Measurements from ENCODE around the gene MGLL. TPM values are rescaled to one million over a fixed set of nuclear protein-coding genes. Genes with fewer than 3 reads are reported as not detected.
"Not testable (repeated sequence)": the region's sequence is repeated elsewhere in the genome, so short reads cannot be mapped to it uniquely, and the experiment has no call there.

MGLL gene
- polyA plus RNA-seq, 1 donor from 2014 or later = 8.6 TPM

DNA sequence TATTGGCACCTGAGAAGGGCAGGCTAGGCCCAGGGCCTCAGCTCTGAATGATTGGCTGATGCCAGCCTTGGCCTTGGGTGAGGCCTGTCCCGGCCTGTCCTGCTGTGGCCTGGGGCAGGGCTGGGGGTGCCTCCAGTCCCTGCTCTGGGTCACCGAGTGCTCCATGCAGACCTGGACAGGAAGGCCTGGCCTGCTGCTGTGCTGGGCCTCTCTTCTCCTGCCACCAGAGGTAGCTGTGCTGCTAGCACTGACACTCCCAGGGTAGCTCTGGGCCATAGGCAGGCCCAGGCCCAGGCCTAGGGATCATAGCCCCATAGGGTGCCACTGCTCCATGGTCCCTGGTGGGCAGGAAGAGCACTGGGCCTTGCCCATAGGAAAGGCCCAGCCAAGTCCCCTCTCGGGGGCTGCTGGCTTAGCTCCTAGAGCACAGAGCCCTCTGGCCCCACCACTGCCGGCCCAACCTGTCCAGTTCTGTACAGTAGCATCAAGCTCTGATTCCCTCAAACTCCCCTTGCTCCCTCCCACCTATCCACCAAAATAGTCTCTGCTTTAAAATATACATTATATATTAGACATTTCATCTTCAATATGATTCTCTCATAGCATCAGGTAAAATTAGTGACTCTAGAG lies 131.4 kb downstream of the MGLL start:
- no peak overlapping the region for H3K27ac Mint-ChIP-seq
- peaks cover 7 to 14% (median 12%) of the 10 kb centered on the region in 3 donors for H3K4me1 Mint-ChIP-seq
- H3K27me3 Mint-ChIP-seq = no peaks in the 10 kb centered on the region
- H3K4me3 Mint-ChIP-seq = peak overlapping the region in 1 of 4 donors; percentile 22
- H3K9me3 Mint-ChIP-seq = no peaks in the 10 kb centered on the region
- H3K36me3 Mint-ChIP-seq = no peaks in the 10 kb centered on the region

DNA sequence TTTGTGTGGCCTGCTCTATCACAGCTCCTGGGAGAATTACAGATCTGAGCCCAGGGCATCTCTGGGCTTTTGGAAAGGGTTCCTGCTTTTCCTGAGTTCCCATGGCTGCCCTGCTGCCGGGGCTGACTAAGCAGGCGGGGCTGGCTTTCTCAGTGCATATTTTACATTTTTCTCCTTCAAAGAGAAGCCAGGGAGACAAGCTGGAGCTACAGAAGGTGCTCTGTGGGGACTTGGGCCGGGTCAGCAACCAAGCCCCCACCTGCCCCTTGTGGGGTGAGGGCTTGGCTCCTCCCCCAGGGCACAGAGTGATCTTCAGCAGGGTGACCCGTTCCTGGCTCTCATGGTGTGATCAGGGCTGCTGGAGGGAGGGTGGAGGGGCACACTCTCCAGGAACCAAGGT lies 132.2 kb downstream of the MGLL start:
- H3K27me3 Mint-ChIP-seq = no peaks in the 10 kb centered on the region
- no peaks in the 10 kb centered on the region for H3K36me3 Mint-ChIP-seq
- peaks cover 7 to 14% (median 12%) of the 10 kb centered on the region in 3 donors for H3K4me1 Mint-ChIP-seq
- no peak overlapping the region for H3K4me3 Mint-ChIP-seq
- H3K9me3 Mint-ChIP-seq = no peaks in the 10 kb centered on the region
- H3K27ac Mint-ChIP-seq = no peak overlapping the region

DNA sequence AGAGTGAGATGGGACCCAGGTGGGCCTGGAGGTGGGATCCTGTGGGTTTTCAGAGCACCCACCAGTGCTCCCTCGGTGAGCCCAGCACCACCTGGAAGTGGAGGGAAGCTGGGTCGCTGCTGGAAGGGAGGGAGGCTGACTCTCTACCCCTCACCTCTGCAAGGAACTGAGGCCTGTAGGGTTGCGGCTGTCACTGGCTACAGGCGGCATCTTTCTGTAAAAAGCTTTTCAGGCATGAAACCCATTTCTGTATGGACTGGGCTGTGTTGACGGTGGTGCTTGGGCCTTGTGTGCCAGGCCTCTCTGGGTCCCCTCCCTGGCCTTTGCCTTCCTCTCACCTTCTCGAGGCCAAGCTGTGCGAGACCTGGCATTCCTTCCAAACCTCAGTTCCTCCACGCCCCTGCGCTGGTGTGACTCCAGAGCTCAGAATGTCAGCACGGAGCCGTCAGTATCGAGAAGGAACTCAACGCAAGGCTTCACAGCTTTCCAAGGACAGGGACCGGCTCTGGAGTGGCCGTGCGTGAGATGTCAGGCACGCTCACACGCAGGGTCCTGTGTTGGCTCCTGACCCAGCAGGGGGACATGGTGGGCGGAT lies 133.0 kb downstream of the MGLL start:
- no peak overlapping the region for H3K27ac Mint-ChIP-seq
- H3K27me3 Mint-ChIP-seq = no peaks in the 10 kb centered on the region
- no peak overlapping the region for H3K4me3 Mint-ChIP-seq
- no peaks in the 10 kb centered on the region for H3K36me3 Mint-ChIP-seq
- no peaks in the 10 kb centered on the region for H3K9me3 Mint-ChIP-seq
- peaks cover 7 to 16% (median 12%) of the 10 kb centered on the region in 3 donors for H3K4me1 Mint-ChIP-seq

- no peak overlapping the region for H3K27ac Mint-ChIP-seq
- H3K4me3 Mint-ChIP-seq = no peak overlapping the region
Observed at GRCh38 chr3:127688416-127689265, 133.7 kb downstream of the MGLL start.

DNA sequence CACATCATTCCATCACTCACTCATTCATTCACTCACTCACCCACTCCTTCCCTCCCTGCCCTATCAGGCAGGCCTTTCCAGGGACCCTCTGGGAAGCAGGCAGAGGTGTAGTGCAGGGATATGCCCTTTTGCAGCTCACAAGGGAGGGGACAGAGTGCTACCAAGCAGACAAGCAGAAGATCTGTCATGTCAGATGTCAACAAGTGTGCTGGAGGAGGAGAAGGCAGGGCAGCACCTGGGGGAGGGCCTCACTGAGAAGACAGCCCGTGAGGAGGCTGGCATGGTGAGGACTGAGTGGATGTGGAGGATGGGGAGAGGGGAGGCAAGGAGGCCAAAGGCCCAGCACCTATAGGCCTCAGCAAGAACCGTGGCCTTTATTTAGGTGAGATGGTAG lies 134.3 kb downstream of the MGLL start:
- Mint-ChIP-seq H3K4me1 (peaks cover 7 to 13% (median 12%) of the 10 kb centered on the region in 3 donors), H3K4me3 (no peak overlapping the region), H3K36me3 (no peaks in the 10 kb centered on the region), H3K27me3 (no peaks in the 10 kb centered on the region), H3K9me3 (no peaks in the 10 kb centered on the region), H3K27ac (no peak overlapping the region)

More at GRCh38 chr3:127688416-127689265, 133.7 kb downstream of the MGLL start:
- no peaks in the 10 kb centered on the region for H3K36me3 Mint-ChIP-seq
- H3K27me3 Mint-ChIP-seq = no peaks in the 10 kb centered on the region
- peaks cover 7 to 18% (median 14%) of the 10 kb centered on the region in 3 donors for H3K4me1 Mint-ChIP-seq
- H3K9me3 Mint-ChIP-seq = no peaks in the 10 kb centered on the region

DNA sequence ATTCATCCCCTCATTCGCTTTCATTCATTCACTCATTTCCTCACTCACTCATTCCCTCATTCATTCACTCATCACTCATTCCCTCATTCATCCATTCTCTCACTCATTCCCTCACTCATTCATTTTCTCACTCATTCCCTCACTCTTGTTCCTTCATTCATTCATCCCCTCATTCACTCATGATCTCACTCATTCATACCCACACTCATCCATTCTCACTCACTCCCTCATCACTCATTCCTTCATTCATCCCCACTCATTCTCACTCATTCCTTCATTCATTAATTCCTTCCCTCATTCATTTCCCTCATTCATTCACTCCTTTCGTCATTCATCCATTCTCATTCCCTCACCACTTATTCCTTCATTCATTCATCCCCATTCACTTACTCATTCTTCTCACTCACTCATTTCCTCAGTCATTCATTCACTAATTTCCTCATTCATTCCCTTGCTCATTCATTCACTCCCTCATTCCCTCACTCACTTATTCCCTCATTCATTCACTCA lies 135.0 kb downstream of the MGLL start:
- Mint-ChIP-seq H3K27me3 (no peaks in the 10 kb centered on the region), H3K4me1 (peaks cover 7 to 10% (median 7%) of the 10 kb centered on the region in 3 donors), H3K27ac (no peak overlapping the region), H3K9me3 (peaks cover 0 to 1% (median 0%) of the 10 kb centered on the region in 3 donors), H3K4me3 (no peak overlapping the region), H3K36me3 (no peaks in the 10 kb centered on the region)

DNA sequence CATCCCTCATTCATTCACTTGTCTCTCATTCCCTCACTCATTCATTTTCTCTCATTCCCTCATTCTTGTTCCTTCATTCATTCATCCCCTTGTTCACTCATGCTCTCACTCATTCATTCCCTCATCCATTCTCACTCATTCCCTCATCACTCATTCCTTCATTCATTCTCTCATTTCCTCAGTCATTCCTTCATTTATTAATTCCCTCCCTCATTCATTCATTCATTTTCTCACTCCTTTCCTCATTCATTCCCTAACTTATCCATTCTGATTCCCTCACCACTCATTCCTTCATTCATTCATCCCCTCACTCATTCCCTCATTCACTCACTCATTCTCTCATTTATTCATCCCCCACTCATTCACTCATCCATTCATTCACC lies 135.8 kb downstream of the MGLL start:
- no peak overlapping the region for H3K4me3 Mint-ChIP-seq

DNA sequence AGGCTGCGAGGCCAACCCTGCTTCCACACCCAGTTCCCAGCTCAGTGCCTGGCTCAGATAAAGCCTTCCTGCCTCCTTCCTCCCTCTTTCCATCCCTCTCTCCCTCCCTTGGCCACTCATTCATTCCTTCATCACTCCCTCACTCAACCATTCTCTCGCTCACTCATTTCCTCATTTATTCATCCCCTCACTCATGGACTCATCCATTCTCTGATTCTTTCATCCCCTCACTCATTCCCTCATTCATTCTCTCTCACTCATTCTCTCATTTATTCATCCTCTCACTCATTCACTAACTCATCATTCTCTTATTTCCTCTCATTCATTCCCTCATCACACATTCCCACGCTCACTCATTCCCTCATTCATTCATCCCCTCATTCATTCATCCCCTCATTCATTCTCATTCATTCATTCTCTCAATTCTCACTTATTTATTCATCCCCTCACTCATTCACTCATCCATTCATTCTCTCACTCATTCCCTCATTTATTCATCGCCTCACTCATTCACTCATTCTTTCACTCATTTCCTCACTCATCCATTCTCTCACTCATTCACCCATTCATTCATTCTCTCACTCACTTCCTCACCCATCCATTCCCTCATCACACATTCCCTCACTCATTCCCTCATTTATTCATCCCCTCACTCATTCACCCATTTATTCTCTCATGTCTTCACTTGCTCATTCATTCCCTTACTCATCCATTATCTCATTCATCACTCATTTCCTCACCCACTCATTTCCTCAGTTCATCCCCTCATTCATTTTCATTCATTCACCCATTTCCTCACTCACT lies 136.4 kb downstream of the MGLL start:
- peaks cover 0 to 2% (median 0%) of the 10 kb centered on the region in 3 donors for H3K9me3 Mint-ChIP-seq
- no peak overlapping the region for H3K4me3 Mint-ChIP-seq
- H3K4me1 Mint-ChIP-seq = peaks cover 3 to 9% (median 8%) of the 10 kb centered on the region in 3 donors
- H3K27me3 Mint-ChIP-seq = no peaks in the 10 kb centered on the region
- H3K27ac Mint-ChIP-seq = no peak overlapping the region
- no peaks in the 10 kb centered on the region for H3K36me3 Mint-ChIP-seq

More for the DNA sequence above, 135.8 kb downstream of the MGLL start:
- Mint-ChIP-seq H3K9me3 (peaks cover 0 to 2% (median 0%) of the 10 kb centered on the region in 3 donors), H3K27ac (no peak overlapping the region), H3K4me1 (peaks cover 5 to 11% (median 7%) of the 10 kb centered on the region in 3 donors), H3K27me3 (no peaks in the 10 kb centered on the region), H3K36me3 (no peaks in the 10 kb centered on the region)

- H3K4me3 Mint-ChIP-seq = no peak overlapping the region
- no peak overlapping the region for H3K27ac Mint-ChIP-seq
- H3K9me3 Mint-ChIP-seq = peaks cover 0 to 2% (median 0%) of the 10 kb centered on the region in 3 donors
- H3K27me3 Mint-ChIP-seq = no peaks in the 10 kb centered on the region
- H3K36me3 Mint-ChIP-seq = no peaks in the 10 kb centered on the region
- H3K4me1 Mint-ChIP-seq = peaks cover 3 to 9% (median 9%) of the 10 kb centered on the region in 3 donors
Observed at GRCh38 chr3:127684871-127685707, 137.2 kb downstream of the MGLL start.

DNA sequence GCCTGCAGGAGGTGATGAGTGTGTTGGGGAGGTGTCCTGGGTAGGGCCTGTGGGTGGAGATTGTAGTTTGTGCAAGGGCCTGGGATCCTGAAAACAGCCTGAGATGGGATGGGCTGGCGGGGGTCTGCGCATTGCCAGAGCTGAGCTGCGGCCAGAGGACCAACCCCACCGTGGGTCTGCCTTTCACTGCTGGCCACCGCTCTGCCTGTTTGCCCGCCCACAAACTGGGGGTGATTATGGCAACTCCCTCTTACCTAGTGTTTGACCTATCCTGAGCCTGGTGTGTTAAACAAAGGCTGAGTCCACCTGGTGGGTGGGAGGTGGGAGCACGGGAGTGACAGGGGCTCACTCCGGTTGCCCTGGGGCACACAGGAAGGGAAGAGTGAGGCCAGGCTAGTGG lies 139.8 kb downstream of the MGLL start:
- Mint-ChIP-seq H3K4me1 (peaks cover 3 to 9% (median 9%) of the 10 kb centered on the region in 3 donors), H3K27ac (no peak overlapping the region), H3K27me3 (no peaks in the 10 kb centered on the region), H3K9me3 (peaks cover 0 to 2% (median 0%) of the 10 kb centered on the region in 3 donors), H3K36me3 (no peaks in the 10 kb centered on the region), H3K4me3 (no peak overlapping the region)

DNA sequence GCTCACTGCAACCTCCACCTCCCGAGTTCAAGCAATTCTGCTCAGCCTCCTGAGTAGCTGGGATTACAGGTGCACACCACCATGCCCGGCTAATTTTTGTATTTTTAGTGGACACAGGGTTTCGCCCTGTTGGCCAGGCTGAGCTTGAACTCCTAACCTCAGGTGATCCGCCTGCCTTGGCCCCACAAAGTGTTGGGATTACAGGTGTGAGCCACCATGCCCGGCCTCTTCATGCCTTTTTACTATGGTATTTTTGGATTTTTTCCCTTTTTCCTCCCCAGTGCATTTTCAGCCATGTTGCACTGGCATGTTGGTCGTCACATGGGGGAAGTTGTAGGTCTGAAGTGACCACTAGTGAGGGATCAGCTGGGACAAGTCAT lies 140.2 kb downstream of the MGLL start:
- H3K27me3 Mint-ChIP-seq, H3K4me3 Mint-ChIP-seq, H3K9me3 Mint-ChIP-seq, H3K36me3 Mint-ChIP-seq, H3K27ac Mint-ChIP-seq, H3K4me1 Mint-ChIP-seq: not testable (repeated sequence)

GRCh38 chr3:127680798-127681221 lies 141.5 kb downstream of the MGLL start:
- peak overlapping the region in 1 of 3 donors; percentile 68 for H3K27ac Mint-ChIP-seq
- peaks cover 0 to 2% (median 0%) of the 10 kb centered on the region in 3 donors for H3K9me3 Mint-ChIP-seq
- peaks cover 3 to 12% (median 9%) of the 10 kb centered on the region in 3 donors for H3K4me1 Mint-ChIP-seq
- no peaks in the 10 kb centered on the region for H3K36me3 Mint-ChIP-seq
- no peaks in the 10 kb centered on the region for H3K27me3 Mint-ChIP-seq
- no peak overlapping the region for H3K4me3 Mint-ChIP-seq

DNA sequence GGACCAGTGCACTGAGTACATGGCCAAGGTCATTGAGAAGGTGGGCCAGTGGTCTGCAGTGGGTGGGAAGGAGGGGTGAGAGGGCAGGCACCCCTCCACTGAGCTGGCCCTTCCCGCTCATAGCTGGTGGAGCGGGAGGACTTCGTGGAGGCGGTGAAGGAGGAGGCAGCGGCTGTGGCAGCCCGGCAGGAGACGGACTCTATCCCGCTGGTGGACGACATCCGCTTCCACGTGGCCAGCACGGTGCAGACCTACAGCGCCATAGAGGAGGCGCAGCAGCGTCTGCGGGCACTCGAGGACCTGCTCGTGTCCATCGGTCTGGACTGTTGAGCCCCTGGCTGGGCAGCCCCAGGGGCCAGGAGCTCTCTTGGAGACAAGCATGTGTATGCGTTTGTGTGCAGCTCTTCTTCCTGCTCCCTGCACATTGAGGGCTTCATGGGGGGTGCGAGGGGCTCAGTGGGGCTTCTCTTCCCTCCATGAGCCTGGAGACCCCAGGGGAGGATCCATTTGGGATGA lies 142.1 kb downstream of the MGLL start:
- Mint-ChIP-seq H3K9me3 (peaks cover 0 to 2% (median 0%) of the 10 kb centered on the region in 3 donors), H3K4me3 (no peak overlapping the region), H3K4me1 (peaks cover 5 to 12% (median 9%) of the 10 kb centered on the region in 3 donors), H3K27me3 (no peaks in the 10 kb centered on the region), H3K36me3 (no peaks in the 10 kb centered on the region), H3K27ac (no peak overlapping the region)
